HEK293 (cell line): ENCODE data around the gene RPS19BP1.

ENCODE experiments used
- CTCF ChIA-PET: fragments of 350-600 bp; formaldehyde crosslinking; extraction: SDS; loops from one replicate; lab custom pipeline; 2021; ENCODE audit warnings: antibody characterized with exemption; lab: Yijun Ruan, JAX
- POLR2A ChIA-PET: fragments of 300-600 bp; formaldehyde crosslinking; extraction: SDS; loops from one replicate; lab custom pipeline; 2020; ENCODE audit warnings: antibody characterized with exemption, inconsistent platforms; lab: Yijun Ruan, JAX
- H3K27ac ChIP-seq: fragments of 200-500 bp; sonication (Bioruptor generic); 2 replicates; pipeline ENCODE4 v1.5.1; 2014; ENCODE audit warnings: low read depth, low read length, control low read depth, inconsistent platforms; ENCODE audit errors: extremely low read depth
- H3K36me3 ChIP-seq, 2 experiments: fragments of 200-500 bp in 1 of 2; sonication (Bioruptor generic) in 1 of 2; 1 replicate in 1 of 2; 2 replicates in 1 of 2; pipeline ENCODE4 v1.5.1; 2014 to 2017; ENCODE audit warnings: inconsistent platforms in 2 of 2, low read length in 2 of 2; ENCODE audit not compliant: control insufficient read depth in 2 of 2, insufficient read depth in 1 of 2
- H3K4me1 ChIP-seq: fragments of 200-500 bp; sonication (Bioruptor generic); 2 replicates; pipeline ENCODE4 v1.5.1; 2014; ENCODE audit warnings: mild to moderate bottlenecking, low read length, inconsistent platforms; ENCODE audit not compliant: control insufficient read depth, insufficient read depth
- H3K4me3 ChIP-seq: 2 replicates; pipeline ENCODE4 v1.5.1; 2011; ENCODE audit warnings: low read depth, mild to moderate bottlenecking, control low read depth, low read length, moderate library complexity
- H3K9me3 ChIP-seq: fragments of 200-500 bp; sonication (Bioruptor generic); 2 replicates; pipeline ENCODE4 v1.5.1; 2014; ENCODE audit warnings: low read depth, low read length, inconsistent platforms; ENCODE audit not compliant: control insufficient read depth, insufficient read depth
- HOXC10 ChIP-seq: sonication (generic); formaldehyde crosslinking; IDR thresholded peaks from 2 replicates; pipeline ENCODE4 v1.8.1; 2023; ENCODE audit warnings: mild to moderate bottlenecking, missing genetic modification reagents
- KLF1 ChIP-seq: fragments of 450-650 bp; formaldehyde crosslinking; IDR thresholded peaks from 2 replicates; pipeline ENCODE4 v1.5.1; 2016; ENCODE audit warnings: missing biosample characterization, missing genetic modification characterization
- MZF1 ChIP-seq: fragments of 450-650 bp; formaldehyde crosslinking; IDR thresholded peaks from 2 replicates; pipeline ENCODE4 v1.5.1; 2017; ENCODE audit warnings: missing biosample characterization, missing genetic modification characterization, borderline replicate concordance
- PRDM1 ChIP-seq: fragments of 450-650 bp; formaldehyde crosslinking; IDR thresholded peaks from 2 replicates; pipeline ENCODE4; 2016; ENCODE audit warnings: missing biosample characterization, missing genetic modification characterization
- SALL2 ChIP-seq: fragments of 450-650 bp; formaldehyde crosslinking; IDR thresholded peaks from 2 replicates; pipeline ENCODE4 v1.5.0; 2017; ENCODE audit warnings: missing biosample characterization, mild to moderate bottlenecking, missing genetic modification characterization, borderline replicate concordance
- SP3 ChIP-seq: fragments of 450-650 bp; formaldehyde crosslinking; IDR thresholded peaks from 2 replicates; pipeline ENCODE4 v1.5.1; 2016; ENCODE audit warnings: missing biosample characterization, missing genetic modification characterization
- YY1 ChIP-seq: fragments of 450-650 bp; formaldehyde crosslinking; IDR thresholded peaks from 2 replicates; pipeline ENCODE4 v1.5.1; 2018; ENCODE audit warnings: missing biosample characterization, missing genetic modification characterization
- ZBTB20 ChIP-seq: fragments of 450-650 bp; formaldehyde crosslinking; IDR thresholded peaks from 2 replicates; pipeline ENCODE4 v1.5.1; 2016; ENCODE audit warnings: missing biosample characterization, missing genetic modification characterization
- ZEB2 ChIP-seq: fragments of 450-650 bp; formaldehyde crosslinking; IDR thresholded peaks from 2 replicates; pipeline ENCODE4 v1.5.1; 2016; ENCODE audit warnings: missing biosample characterization, missing genetic modification characterization
- ZFP69B ChIP-seq: fragments of 450-650 bp; formaldehyde crosslinking; IDR thresholded peaks from 2 replicates; pipeline ENCODE4 v1.5.1; 2016; ENCODE audit warnings: missing biosample characterization, missing genetic modification characterization
- ZNF157 ChIP-seq: fragments of 450-650 bp; formaldehyde crosslinking; IDR thresholded peaks from 2 replicates; pipeline ENCODE4 v1.5.1; 2016; ENCODE audit warnings: missing biosample characterization, missing genetic modification characterization
- ZNF223 ChIP-seq: fragments of 450-650 bp; formaldehyde crosslinking; IDR thresholded peaks from 2 replicates; pipeline ENCODE4 v1.5.1; 2016; ENCODE audit warnings: missing biosample characterization, missing genetic modification characterization
- ZNF394 ChIP-seq: fragments of 450-650 bp; formaldehyde crosslinking; IDR thresholded peaks from 2 replicates; pipeline ENCODE4 v1.5.1; 2016; ENCODE audit warnings: missing biosample characterization, missing genetic modification characterization, mild to moderate bottlenecking, moderate library complexity, borderline replicate concordance
- ZNF514 ChIP-seq: fragments of 450-650 bp; formaldehyde crosslinking; IDR thresholded peaks from 2 replicates; pipeline ENCODE4 v1.5.1; 2016; ENCODE audit warnings: missing biosample characterization, missing genetic modification characterization
- ZNF560 ChIP-seq: fragments of 450-650 bp; formaldehyde crosslinking; IDR thresholded peaks from 2 replicates; pipeline ENCODE4 v1.5.1; 2017; ENCODE audit warnings: missing biosample characterization, missing genetic modification characterization, borderline replicate concordance
- ZNF585B ChIP-seq: fragments of 450-650 bp; formaldehyde crosslinking; IDR thresholded peaks from 2 replicates; pipeline ENCODE4 v1.5.1; 2016; ENCODE audit warnings: missing biosample characterization, missing genetic modification characterization
- ZXDB ChIP-seq: fragments of 450-650 bp; formaldehyde crosslinking; IDR thresholded peaks from 2 replicates; pipeline ENCODE4 v1.5.1; 2016; ENCODE audit warnings: missing biosample characterization, missing genetic modification characterization
- TF ChIP-seq, protein P1 (sequence below): fragments of 450-650 bp; formaldehyde crosslinking; IDR thresholded peaks from 2 replicates; pipeline ENCODE4 v1.5.1; 2016; ENCODE audit warnings: missing biosample characterization, missing genetic modification characterization
- TF ChIP-seq, protein P2 (sequence below): fragments of 450-650 bp; formaldehyde crosslinking; IDR thresholded peaks from 2 replicates; pipeline ENCODE4 v1.5.1; 2016; ENCODE audit warnings: missing biosample characterization, missing genetic modification characterization
- TF ChIP-seq, protein P3 (sequence below): fragments of 450-650 bp; formaldehyde crosslinking; IDR thresholded peaks from 2 replicates; pipeline ENCODE4 v1.5.1; 2016; ENCODE audit warnings: missing biosample characterization, missing genetic modification characterization
- TF ChIP-seq, protein P4 (sequence below): fragments of 450-650 bp; formaldehyde crosslinking; IDR thresholded peaks from 2 replicates; pipeline ENCODE4 v1.5.1; 2016; ENCODE audit warnings: missing biosample characterization, missing genetic modification characterization, low read depth
- TF ChIP-seq, protein P5 (sequence below): fragments of 450-650 bp; formaldehyde crosslinking; IDR thresholded peaks from 2 replicates; pipeline ENCODE4 v1.5.1; 2016; ENCODE audit warnings: missing biosample characterization, missing genetic modification characterization

Gene RPS19BP1

DNA sequence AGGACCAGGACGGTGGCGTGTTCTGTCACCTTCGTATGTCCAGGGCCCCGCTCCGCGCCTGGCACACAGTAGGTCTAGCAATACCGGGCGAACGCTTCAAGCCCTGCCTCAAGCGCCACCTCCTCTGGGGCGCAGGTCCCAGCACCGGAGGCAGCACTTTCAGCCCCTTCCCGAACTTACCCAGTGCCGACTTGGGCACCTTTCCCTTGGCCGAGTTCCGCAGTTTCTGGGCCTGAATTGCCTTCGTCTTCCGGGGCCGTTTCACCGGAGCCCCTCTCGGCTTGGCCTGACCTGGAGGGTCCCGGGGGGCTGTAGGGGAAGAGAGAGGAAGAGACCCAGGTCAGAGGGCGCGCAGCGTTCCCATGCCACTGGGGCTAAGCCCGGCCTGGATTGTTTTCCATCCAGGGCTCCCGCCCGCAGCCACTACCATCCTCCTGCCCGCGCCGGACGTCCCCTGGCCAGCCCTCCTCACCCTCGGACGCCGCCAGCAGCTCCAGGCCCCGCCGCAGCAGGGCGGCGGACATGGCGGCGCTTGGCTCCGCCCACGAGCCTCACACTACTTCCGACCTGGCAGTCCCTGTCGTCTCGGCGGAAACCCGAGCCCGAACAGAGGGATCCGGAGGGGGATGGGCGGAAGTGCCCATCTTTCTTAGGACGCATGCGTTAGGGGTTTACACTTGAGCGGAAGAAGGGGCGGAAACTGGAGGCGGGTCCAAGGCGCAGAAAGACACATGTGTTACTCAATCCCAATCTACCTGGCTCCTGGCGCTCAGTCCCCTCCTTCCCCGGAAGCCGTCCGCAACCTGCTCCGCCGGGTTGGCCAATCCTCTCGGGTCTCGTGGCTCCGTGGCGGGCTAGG, at the start of gene RPS19BP1 (continued):
- TF ChIP-seq ZBTB20 (peak; percentile 63), HOXC10 (CRISPR knock-in tag) (no peak), ZXDB (tag by site-specific recombination) (peak; percentile 99), SP3 (peak; percentile 90), KLF1 (tag by site-specific recombination) (no peak), SALL2 (tag by site-specific recombination) (no peak)
- TF ChIP-seq, protein P1, sequence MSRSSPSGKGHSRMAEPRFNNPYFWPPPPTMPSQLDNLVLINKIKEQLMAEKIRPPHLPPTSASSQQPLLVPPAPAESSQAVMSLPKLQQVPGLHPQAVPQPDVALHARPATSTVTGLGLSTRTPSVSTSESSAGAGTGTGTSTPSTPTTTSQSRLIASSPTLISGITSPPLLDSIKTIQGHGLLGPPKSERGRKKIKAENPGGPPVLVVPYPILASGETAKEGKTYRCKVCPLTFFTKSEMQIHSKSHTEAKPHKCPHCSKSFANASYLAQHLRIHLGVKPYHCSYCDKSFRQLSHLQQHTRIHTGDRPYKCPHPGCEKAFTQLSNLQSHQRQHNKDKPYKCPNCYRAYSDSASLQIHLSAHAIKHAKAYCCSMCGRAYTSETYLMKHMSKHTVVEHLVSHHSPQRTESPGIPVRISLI, result no peak
- TF ChIP-seq, protein P2, sequence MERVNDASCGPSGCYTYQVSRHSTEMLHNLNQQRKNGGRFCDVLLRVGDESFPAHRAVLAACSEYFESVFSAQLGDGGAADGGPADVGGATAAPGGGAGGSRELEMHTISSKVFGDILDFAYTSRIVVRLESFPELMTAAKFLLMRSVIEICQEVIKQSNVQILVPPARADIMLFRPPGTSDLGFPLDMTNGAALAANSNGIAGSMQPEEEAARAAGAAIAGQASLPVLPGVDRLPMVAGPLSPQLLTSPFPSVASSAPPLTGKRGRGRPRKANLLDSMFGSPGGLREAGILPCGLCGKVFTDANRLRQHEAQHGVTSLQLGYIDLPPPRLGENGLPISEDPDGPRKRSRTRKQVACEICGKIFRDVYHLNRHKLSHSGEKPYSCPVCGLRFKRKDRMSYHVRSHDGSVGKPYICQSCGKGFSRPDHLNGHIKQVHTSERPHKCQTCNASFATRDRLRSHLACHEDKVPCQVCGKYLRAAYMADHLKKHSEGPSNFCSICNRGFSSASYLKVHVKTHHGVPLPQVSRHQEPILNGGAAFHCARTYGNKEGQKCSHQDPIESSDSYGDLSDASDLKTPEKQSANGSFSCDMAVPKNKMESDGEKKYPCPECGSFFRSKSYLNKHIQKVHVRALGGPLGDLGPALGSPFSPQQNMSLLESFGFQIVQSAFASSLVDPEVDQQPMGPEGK, result peak; percentile 64

DNA sequence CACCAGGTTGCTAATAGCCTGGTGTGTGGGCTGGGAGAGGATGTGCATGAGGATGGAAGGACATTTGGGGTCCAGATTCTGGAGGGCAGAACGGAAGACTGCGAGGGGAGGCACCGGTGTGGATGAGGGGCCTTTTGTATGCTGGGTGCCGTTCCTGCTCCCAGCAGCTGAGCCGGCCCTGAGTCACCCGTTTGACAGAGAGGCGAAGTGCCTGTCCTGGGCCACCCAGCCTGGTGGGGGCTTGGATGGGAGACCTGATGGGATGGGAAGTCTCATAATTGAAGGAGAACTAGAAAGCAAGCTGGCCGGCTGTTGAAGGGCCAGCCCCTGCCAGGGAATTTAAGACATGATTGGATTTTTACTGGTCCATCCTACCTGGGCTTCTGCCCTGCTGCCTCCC, 48.8 kb upstream of the RPS19BP1 start:
- POLR2A ChIA-PET, result no interaction called here
- Histone ChIP-seq H3K27ac (no peak overlapping the region), H3K4me3 (no peak overlapping the region), H3K9me3 (no peaks in the 10 kb centered on the region), H3K4me1 (no peaks in the 10 kb centered on the region), H3K36me3 (no peaks in the 10 kb centered on the region)
- CTCF ChIA-PET, result no interaction called here
- TF ChIP-seq ZNF157 (tag by site-specific recombination), result no peak
- no peak for TF ChIP-seq ZEB2
- no peak for TF ChIP-seq YY1 (tag by site-specific recombination)
- no peak for TF ChIP-seq ZNF585B (tag by site-specific recombination)
- TF ChIP-seq PRDM1 (tag by site-specific recombination), result no peak
- TF ChIP-seq, protein P3, sequence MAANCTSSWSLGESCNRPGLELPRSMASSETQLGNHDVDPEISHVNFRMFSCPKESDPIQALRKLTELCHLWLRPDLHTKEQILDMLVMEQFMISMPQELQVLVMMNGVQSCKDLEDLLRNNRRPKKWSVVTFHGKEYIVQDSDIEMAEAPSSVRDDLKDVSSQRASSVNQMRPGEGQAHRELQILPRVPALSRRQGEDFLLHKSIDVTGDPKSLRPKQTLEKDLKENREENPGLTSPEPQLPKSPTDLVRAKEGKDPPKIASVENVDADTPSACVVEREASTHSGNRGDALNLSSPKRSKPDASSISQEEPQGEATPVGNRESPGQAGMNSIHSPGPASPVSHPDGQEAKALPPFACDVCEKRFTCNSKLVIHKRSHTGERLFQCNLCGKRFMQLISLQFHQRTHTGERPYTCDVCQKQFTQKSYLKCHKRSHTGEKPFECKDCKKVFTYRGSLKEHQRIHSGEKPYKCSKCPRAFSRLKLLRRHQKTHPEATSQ (tag by site-specific recombination), result no peak
- no peak for TF ChIP-seq ZFP69B
- TF ChIP-seq, protein P4, sequence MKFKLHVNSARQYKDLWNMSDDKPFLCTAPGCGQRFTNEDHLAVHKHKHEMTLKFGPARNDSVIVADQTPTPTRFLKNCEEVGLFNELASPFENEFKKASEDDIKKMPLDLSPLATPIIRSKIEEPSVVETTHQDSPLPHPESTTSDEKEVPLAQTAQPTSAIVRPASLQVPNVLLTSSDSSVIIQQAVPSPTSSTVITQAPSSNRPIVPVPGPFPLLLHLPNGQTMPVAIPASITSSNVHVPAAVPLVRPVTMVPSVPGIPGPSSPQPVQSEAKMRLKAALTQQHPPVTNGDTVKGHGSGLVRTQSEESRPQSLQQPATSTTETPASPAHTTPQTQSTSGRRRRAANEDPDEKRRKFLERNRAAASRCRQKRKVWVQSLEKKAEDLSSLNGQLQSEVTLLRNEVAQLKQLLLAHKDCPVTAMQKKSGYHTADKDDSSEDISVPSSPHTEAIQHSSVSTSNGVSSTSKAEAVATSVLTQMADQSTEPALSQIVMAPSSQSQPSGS (tag by site-specific recombination), result no peak
- TF ChIP-seq, protein P5, sequence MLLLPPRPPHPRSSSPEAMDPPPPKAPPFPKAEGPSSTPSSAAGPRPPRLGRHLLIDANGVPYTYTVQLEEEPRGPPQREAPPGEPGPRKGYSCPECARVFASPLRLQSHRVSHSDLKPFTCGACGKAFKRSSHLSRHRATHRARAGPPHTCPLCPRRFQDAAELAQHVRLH, result no peak
- TF ChIP-seq ZNF394 (tag by site-specific recombination), result no peak
- no peak for TF ChIP-seq ZNF514 (tag by site-specific recombination)
- no peak for TF ChIP-seq ZNF560 (tag by site-specific recombination)
- TF ChIP-seq MZF1 (tag by site-specific recombination), result no peak
- TF ChIP-seq ZNF223 (tag by site-specific recombination), result no peak
